SK-N-SH (cell line): ENCODE results near the gene NFASC. TPM values are rescaled to one million over a fixed set of nuclear protein-coding genes. Genes with fewer than 3 reads are reported as not detected.

ENCODE experiments used
- CTCF ChIA-PET: fragments of 300-600, 350-600 bp; formaldehyde crosslinking; extraction: SDS; loops from one replicate; lab custom pipeline; 2021; lab: Yijun Ruan, JAX
- POLR2A ChIA-PET: fragments of 350-600 bp; sonication (Branson Sonifier 250); formaldehyde crosslinking; extraction: SDS; loops from one replicate; lab custom pipeline; 2020; ENCODE audit warnings: antibody characterized with exemption, inconsistent platforms; lab: Yijun Ruan, JAX
- DNase-seq: peaks from one replicate; pipeline ENCODE4 v3.0.0; 2012
- H2AFZ ChIP-seq: fragments of 200-600 bp; sonication (generic); 2 replicates; pipeline ENCODE4 v1.8.1; 2016; ENCODE audit warnings: antibody characterized with exemption, mild to moderate bottlenecking, low read depth
- H3F3A ChIP-seq: fragments of 200-600 bp; sonication (generic); replicated peaks from 2 replicates; pipeline ENCODE3; 2016; ENCODE audit warnings: antibody characterized with exemption, mild to moderate bottlenecking; ENCODE audit not compliant: insufficient read depth
- H3K27ac ChIP-seq, 2 experiments: fragments of 200-500 bp in 1 of 2; fragments of 200-600 bp in 1 of 2; sonication (Bioruptor generic) in 1 of 2; sonication (generic), shearing (Covaris generic) in 1 of 2; 2 replicates each; pipeline versions ENCODE4 v1.5.1 to v1.6.1; 2014 to 2016; ENCODE audit warnings: low read depth in 2 of 2, inconsistent platforms in 1 of 2, low read length in 1 of 2, mild to moderate bottlenecking in 1 of 2, mixed read lengths in 1 of 2
- H3K27me3 ChIP-seq: fragments of 200-600 bp; sonication (generic), shearing (Covaris generic); 2 replicates; pipeline ENCODE4 v1.6.1; 2016; ENCODE audit warnings: mixed run types; ENCODE audit not compliant: insufficient read depth
- H3K36me3 ChIP-seq, 2 experiments: fragments of 200-500 bp in 1 of 2; fragments of 200-600 bp in 1 of 2; sonication (Bioruptor generic) in 1 of 2; sonication (generic) in 1 of 2; replicated peaks in 1 of 2; 2 replicates each; pipeline versions ENCODE3 to v1.5.1; 2014 to 2016; ENCODE audit warnings: low read length in 1 of 2, mild to moderate bottlenecking in 1 of 2; ENCODE audit not compliant: insufficient read depth in 2 of 2, control insufficient read depth in 1 of 2
- H3K4me1 ChIP-seq, 2 experiments: fragments of 200-500 bp in 1 of 2; fragments of 200-600 bp in 1 of 2; sonication (Bioruptor generic) in 1 of 2; sonication (generic), shearing (Covaris generic) in 1 of 2; 2 replicates each; pipeline versions ENCODE4 v1.5.1 to v1.6.1; 2014 to 2016; ENCODE audit warnings: low read depth in 1 of 2, low read length in 1 of 2, mixed run types in 1 of 2; ENCODE audit not compliant: insufficient read depth in 2 of 2, control insufficient read depth in 1 of 2
- H3K4me2 ChIP-seq: fragments of 200-600 bp; sonication (generic), shearing (Covaris generic); 2 replicates; pipeline ENCODE4 v1.6.1; 2017; ENCODE audit warnings: mixed run types
- H3K4me3 ChIP-seq, 2 experiments: fragments of 200-500 bp in 1 of 2; fragments of 200-600 bp in 1 of 2; sonication (Bioruptor generic) in 1 of 2; sonication (generic), shearing (Covaris generic) in 1 of 2; 2 replicates each; pipeline versions ENCODE4 v1.5.1 to v1.8.1; 2014 to 2016; ENCODE audit warnings: low read depth in 2 of 2, inconsistent platforms in 1 of 2, low read length in 1 of 2, mild to moderate bottlenecking in 1 of 2, mixed read lengths in 1 of 2, moderate library complexity in 1 of 2
- H3K79me2 ChIP-seq: fragments of 200-600 bp; sonication (generic); 2 replicates; pipeline ENCODE4 v1.8.1; 2017; ENCODE audit warnings: mild to moderate bottlenecking; ENCODE audit not compliant: insufficient read depth
- H3K9ac ChIP-seq: fragments of 200-600 bp; sonication (generic); 2 replicates; pipeline ENCODE4 v1.6.1; 2017; ENCODE audit warnings: mixed run types
- H3K9me2 ChIP-seq: fragments of 200-600 bp; sonication (generic); 2 replicates; pipeline ENCODE4 v1.6.1; 2017; ENCODE audit warnings: mixed run types
- H3K9me3 ChIP-seq: fragments of 200-600 bp; sonication (generic); 2 replicates; pipeline ENCODE4 v1.6.1; 2017; ENCODE audit warnings: mixed run types, mild to moderate bottlenecking, moderate library complexity
- H4K20me1 ChIP-seq: fragments of 200-600 bp; sonication (generic); 2 replicates; pipeline ENCODE4 v1.6.1; 2017; ENCODE audit warnings: mild to moderate bottlenecking, mixed run types; ENCODE audit not compliant: insufficient read depth
- CHD2 ChIP-seq: fragments of 150-350 bp; IDR thresholded peaks from 2 replicates; pipeline ENCODE4 v1.6.1; 2018; ENCODE audit warnings: low read length; ENCODE audit not compliant: partially characterized antibody
- ELF1 ChIP-seq: IDR thresholded peaks from 2 replicates; pipeline ENCODE4 v1.4.0; 2012
- EP300 ChIP-seq, 2 experiments: IDR thresholded peaks; 2 replicates each; pipeline versions ENCODE4 v1.4.0 to v1.6.1; 2012; ENCODE audit warnings: borderline replicate concordance in 1 of 2, low read depth in 1 of 2, low read length in 1 of 2
- FOSL2 ChIP-seq: IDR thresholded peaks from 2 replicates; pipeline ENCODE4 v1.4.0; 2012; ENCODE audit warnings: low read depth, mild to moderate bottlenecking, moderate library complexity, borderline replicate concordance
- FOXJ3 ChIP-seq: sonication (generic); formaldehyde crosslinking; IDR thresholded peaks from 2 replicates; pipeline ENCODE4 v1.5.1; 2020; ENCODE audit warnings: mild to moderate bottlenecking, missing genetic modification reagents
- GATA2 ChIP-seq: sonication (generic); formaldehyde crosslinking; IDR thresholded peaks from 2 replicates; pipeline ENCODE4 v1.5.0; 2020; ENCODE audit warnings: mild to moderate bottlenecking, missing genetic modification reagents
- MEF2A ChIP-seq: IDR thresholded peaks from 2 replicates; pipeline ENCODE4 v1.4.0; 2012; ENCODE audit warnings: low read depth, borderline replicate concordance
- NRF1 ChIP-seq: IDR thresholded peaks from 2 replicates; pipeline ENCODE4 v1.6.1; 2012; ENCODE audit warnings: low read depth, mild to moderate bottlenecking, low read length
- POLR2AphosphoS5 ChIP-seq: IDR thresholded peaks from 2 replicates; pipeline ENCODE4 v1.6.1; 2012; ENCODE audit warnings: low read depth, low read length
- RAD21 ChIP-seq: IDR thresholded peaks from 2 replicates; pipeline ENCODE4 v1.6.1; 2012; ENCODE audit warnings: mild to moderate bottlenecking, low read length
- RFX5 ChIP-seq: IDR thresholded peaks from 2 replicates; pipeline ENCODE4 v1.6.1; 2012; ENCODE audit warnings: mild to moderate bottlenecking, improper control_type of control experiment, low read length
- SIN3A ChIP-seq: IDR thresholded peaks from 2 replicates; pipeline ENCODE4 v1.6.1; 2012; ENCODE audit warnings: low read depth, mild to moderate bottlenecking, low read length, moderate library complexity, borderline replicate concordance
- SMC3 ChIP-seq: IDR thresholded peaks from 2 replicates; pipeline ENCODE4 v1.6.1; 2012; ENCODE audit warnings: low read depth, low read length, improper control_type of control experiment
- TAF1 ChIP-seq: IDR thresholded peaks from 2 replicates; pipeline ENCODE4 v1.6.1; 2012; ENCODE audit warnings: low read depth, mild to moderate bottlenecking, low read length, moderate library complexity, borderline replicate concordance
- TCF12 ChIP-seq: IDR thresholded peaks from 2 replicates; pipeline ENCODE4 v1.4.0; 2012
- TEAD4 ChIP-seq: IDR thresholded peaks from 2 replicates; pipeline ENCODE4 v1.4.0; 2012; ENCODE audit warnings: mild to moderate bottlenecking, borderline replicate concordance; ENCODE audit not compliant: insufficient read depth
- YY1 ChIP-seq: IDR thresholded peaks from 2 replicates; pipeline ENCODE4 v1.4.0; 2012; ENCODE audit warnings: low read depth, mild to moderate bottlenecking
- WGBS: methylation state at CpG from one replicate; pipeline ENCODE4 v1.1.6; 2017; ENCODE audit warnings: low lambda C conversion rate; 5-methylcytosine and 5-hydroxymethylcytosine counted together
- polyA plus RNA-seq, 3 experiments: library from polyadenylated mRNA; depleted of rRNA; stranded (reverse); fragments of >200 nt; gene quantifications; 2 replicates each; pipeline ENCODE4 v1.2.3, GENCODE V29; 2012
- TF ChIP-seq, protein P1 (sequence below): fragments of 150-350 bp; IDR thresholded peaks from 2 replicates; pipeline ENCODE4 v1.6.1; 2017; ENCODE audit warnings: antibody characterized with exemption, low read length, low read depth, borderline replicate concordance
- TF ChIP-seq, protein P2 (sequence below): IDR thresholded peaks from 2 replicates; pipeline ENCODE4; 2012
- TF ChIP-seq, protein P3 (sequence below): IDR thresholded peaks from 2 replicates; pipeline ENCODE4 v1.4.0; 2012; ENCODE audit warnings: low read depth, borderline replicate concordance

NFASC gene
- polyA plus RNA-seq, 1 of the 3 experiments (the other 2 are of a cell fraction), result 6.0 TPM

DNA sequence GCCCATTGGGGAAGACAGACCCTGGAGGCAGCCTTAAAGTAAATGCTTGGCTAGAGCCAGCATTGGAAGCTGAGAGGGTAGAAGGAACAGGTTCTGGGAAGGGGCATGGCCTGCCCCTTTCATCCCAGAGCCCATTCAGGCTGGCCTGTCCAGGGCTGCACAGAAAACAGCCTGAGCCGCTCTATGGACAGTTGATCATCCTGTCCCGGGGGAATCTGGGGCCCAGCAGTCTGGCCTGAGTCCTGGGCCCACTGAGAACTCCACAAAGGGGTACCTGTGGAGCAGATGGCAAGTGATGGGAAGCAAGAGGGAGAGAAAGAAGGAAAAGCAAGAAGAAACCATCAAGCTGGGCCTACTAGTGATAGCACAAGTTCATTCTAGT, 200.4 kb downstream of the NFASC start:
- Histone ChIP-seq H3K4me3 (no peak overlapping the region), H3K36me3 (no peaks in the 10 kb centered on the region), H3K79me2 (no peaks in the 10 kb centered on the region), H3K4me2 (no peak overlapping the region), H3F3A (no peaks in the 10 kb centered on the region), H2AFZ (no peak overlapping the region), H4K20me1 (no peaks in the 10 kb centered on the region), H3K4me1 (no peaks in the 10 kb centered on the region), H3K27me3 (no peaks in the 10 kb centered on the region), H3K9me2 (no peaks in the 10 kb centered on the region), H3K9me3 (no peaks in the 10 kb centered on the region), H3K9ac (no peak overlapping the region), H3K27ac (no peak overlapping the region)
- CTCF ChIA-PET, result interaction anchor here (1.3 to 6.9 kb wide), 4 partner anchors 9 to 185 kb away, joined by 5 to 55 read pairs (median 22); no protein-coding TSS in a partner anchor
- no peak for TF ChIP-seq YY1
- no peak for TF ChIP-seq CHD2
- no peak for TF ChIP-seq TAF1
- no peak for TF ChIP-seq FOSL2
- POLR2A ChIA-PET, result no interaction called here
- DNase-seq, result no peak
- WGBS, result 67% methylated on average over 1 of the region's 2 CpGs

DNA sequence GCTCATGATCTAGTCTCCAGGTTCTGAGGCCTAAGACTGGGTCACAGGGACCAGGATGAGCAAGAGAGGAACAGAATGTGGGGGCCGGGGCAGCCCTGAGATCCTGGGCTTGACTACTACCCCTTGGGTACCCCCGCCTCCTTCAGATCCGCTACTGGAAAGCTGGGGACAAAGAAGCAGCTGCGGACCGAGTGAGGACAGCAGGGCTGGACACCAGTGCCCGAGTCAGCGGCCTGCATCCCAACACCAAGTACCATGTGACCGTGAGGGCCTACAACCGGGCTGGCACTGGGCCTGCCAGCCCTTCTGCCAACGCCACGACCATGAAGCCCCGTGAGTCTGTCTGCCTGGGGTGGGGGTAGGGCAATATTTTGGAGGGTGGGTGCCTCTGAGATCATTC, 201.1 kb downstream of the NFASC start:
- POLR2A ChIA-PET, result no interaction called here
- WGBS, result 67% methylated on average over 3 of the region's 12 CpGs
- no peak overlapping the region for H3K9ac ChIP-seq

DNA sequence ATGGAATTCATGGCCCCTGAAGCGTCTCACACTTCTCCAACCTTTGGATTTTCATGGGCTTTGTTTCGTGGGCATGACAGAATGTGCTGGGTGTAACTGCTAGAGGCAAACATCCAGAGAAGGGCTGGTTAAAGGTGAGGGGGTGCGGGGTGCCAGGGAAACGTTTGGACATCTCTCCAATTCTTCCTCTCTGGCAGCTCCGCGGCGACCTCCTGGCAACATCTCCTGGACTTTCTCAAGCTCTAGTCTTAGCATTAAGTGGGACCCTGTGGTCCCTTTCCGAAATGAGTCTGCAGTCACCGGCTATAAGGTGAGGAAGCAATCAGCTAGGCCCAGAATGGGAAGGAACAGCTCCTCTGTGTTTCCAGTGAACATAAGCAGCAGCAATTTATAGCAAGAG, 201.6 kb downstream of the NFASC start:
- Histone ChIP-seq H2AFZ (no peak overlapping the region), H3K79me2 (no peaks in the 10 kb centered on the region), H3K36me3 (no peaks in the 10 kb centered on the region), H3K27ac (no peak overlapping the region), H3F3A (no peaks in the 10 kb centered on the region), H3K9me3 (no peaks in the 10 kb centered on the region), H3K4me1 (no peaks in the 10 kb centered on the region; a peak in 1 of 4 replicates), H3K27me3 (no peaks in the 10 kb centered on the region), H3K4me2 (no peak overlapping the region), H3K9ac (no peak overlapping the region), H3K9me2 (no peaks in the 10 kb centered on the region), H3K4me3 (no peak overlapping the region), H4K20me1 (no peaks in the 10 kb centered on the region)
- 68% methylated on average over 9 of the region's 9 CpGs for WGBS
- ChIA-PET CTCF (interaction anchor here (1.0 to 6.2 kb wide), 4 partner anchors 10 to 184 kb away, joined by 5 to 45 read pairs (median 22); no protein-coding TSS in a partner anchor), POLR2A (no interaction called here)
- DNase-seq, result no peak
- no peak for TF ChIP-seq EP300 (IDR thresholded peaks at IDR 0.05; ENCODE audit: borderline replicate concordance in 1 of 2, low read depth in 1 of 2, low read length in 1 of 2)
- TF ChIP-seq ELF1, result no peak
- TF ChIP-seq FOXJ3 (CRISPR knock-in tag), result no peak
- no peak for TF ChIP-seq MEF2A
- TF ChIP-seq RAD21, result no peak
- no peak for TF ChIP-seq TCF12
- TF ChIP-seq SIN3A, result no peak
- TF ChIP-seq, protein P1, sequence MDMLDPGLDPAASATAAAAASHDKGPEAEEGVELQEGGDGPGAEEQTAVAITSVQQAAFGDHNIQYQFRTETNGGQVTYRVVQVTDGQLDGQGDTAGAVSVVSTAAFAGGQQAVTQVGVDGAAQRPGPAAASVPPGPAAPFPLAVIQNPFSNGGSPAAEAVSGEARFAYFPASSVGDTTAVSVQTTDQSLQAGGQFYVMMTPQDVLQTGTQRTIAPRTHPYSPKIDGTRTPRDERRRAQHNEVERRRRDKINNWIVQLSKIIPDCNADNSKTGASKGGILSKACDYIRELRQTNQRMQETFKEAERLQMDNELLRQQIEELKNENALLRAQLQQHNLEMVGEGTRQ, result no peak
- TF ChIP-seq, protein P2, sequence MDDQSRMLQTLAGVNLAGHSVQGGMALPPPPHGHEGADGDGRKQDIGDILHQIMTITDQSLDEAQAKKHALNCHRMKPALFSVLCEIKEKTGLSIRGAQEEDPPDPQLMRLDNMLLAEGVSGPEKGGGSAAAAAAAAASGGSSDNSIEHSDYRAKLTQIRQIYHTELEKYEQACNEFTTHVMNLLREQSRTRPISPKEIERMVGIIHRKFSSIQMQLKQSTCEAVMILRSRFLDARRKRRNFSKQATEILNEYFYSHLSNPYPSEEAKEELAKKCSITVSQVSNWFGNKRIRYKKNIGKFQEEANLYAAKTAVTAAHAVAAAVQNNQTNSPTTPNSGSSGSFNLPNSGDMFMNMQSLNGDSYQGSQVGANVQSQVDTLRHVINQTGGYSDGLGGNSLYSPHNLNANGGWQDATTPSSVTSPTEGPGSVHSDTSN, result no peak
- no peak for TF ChIP-seq TAF1
- TF ChIP-seq POLR2AphosphoS5, result no peak
- TF ChIP-seq RFX5, result no peak
- no peak for TF ChIP-seq SMC3
- no peak for TF ChIP-seq YY1

More for the DNA sequence above, 201.1 kb downstream of the NFASC start:
- no peaks in the 10 kb centered on the region for H3K27me3 ChIP-seq
- H3K79me2 ChIP-seq, result no peaks in the 10 kb centered on the region
- no peaks in the 10 kb centered on the region for H4K20me1 ChIP-seq
- no peaks in the 10 kb centered on the region for H3K9me2 ChIP-seq
- no peaks in the 10 kb centered on the region for H3K36me3 ChIP-seq
- H2AFZ ChIP-seq, result no peak overlapping the region
- no peak for TF ChIP-seq NRF1
- TF ChIP-seq, protein P3, sequence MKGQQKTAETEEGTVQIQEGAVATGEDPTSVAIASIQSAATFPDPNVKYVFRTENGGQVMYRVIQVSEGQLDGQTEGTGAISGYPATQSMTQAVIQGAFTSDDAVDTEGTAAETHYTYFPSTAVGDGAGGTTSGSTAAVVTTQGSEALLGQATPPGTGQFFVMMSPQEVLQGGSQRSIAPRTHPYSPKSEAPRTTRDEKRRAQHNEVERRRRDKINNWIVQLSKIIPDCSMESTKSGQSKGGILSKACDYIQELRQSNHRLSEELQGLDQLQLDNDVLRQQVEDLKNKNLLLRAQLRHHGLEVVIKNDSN, result no peak
- no peak for TF ChIP-seq ELF1
- no peak for TF ChIP-seq TEAD4
- TF ChIP-seq FOXJ3 (CRISPR knock-in tag), result no peak
- TF ChIP-seq SIN3A, result no peak
- no peak for TF ChIP-seq GATA2
- TF ChIP-seq, all 33 proteins: peak for 0
- Histone ChIP-seq H3K4me2 (no peak overlapping the region), H3K4me3 (no peak overlapping the region), H3K4me1 (no peaks in the 10 kb centered on the region; a peak in 1 of 4 replicates), H3K27ac (no peak overlapping the region), H3K9me3 (no peaks in the 10 kb centered on the region), H3F3A (no peaks in the 10 kb centered on the region)
- no peak for DNase-seq
- CTCF ChIA-PET, result interaction anchor here (1.0 to 6.9 kb wide), 6 partner anchors 10 to 185 kb away, joined by 5 to 55 read pairs (median 22); no protein-coding TSS in a partner anchor
